HG03558 (cell line): ENCODE measurements around the gene ACSF3.
"Not testable (repeated sequence)": the region's sequence is repeated elsewhere in the genome, so short reads cannot be mapped to it uniquely, and the experiment has no call there.

Experiments used
- ATAC-seq: cut with Tn5 transposase; IDR thresholded peaks from one replicate; pipeline ENCODE4 v1.9.1; 2021; ENCODE audit warnings: moderate number of reproducible peaks; ENCODE audit not compliant: unreplicated experiment; ENCODE audit errors: extremely low read depth

ACSF3 gene

DNA sequence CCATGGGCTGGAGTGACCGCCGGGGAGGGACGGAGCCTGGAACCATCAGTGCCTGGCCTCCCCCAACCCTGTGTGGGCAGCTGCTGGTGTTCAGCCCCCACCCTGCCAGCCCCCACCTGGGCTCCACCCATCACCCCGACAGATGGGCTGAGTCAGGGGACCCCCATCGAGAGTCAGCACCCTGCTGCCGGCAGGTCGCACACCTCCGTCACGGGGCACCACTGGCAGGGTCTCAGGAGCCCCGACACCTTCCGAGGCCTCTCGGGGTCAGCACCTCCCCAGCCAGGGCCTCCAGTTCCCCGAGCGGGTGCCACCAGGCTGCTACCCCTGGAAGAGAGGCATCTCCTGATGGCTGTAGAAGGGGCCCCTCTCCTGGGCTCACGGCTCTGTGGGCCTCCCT is 38.3 kb upstream of the ACSF3 start:
- no peak for ATAC-seq

DNA sequence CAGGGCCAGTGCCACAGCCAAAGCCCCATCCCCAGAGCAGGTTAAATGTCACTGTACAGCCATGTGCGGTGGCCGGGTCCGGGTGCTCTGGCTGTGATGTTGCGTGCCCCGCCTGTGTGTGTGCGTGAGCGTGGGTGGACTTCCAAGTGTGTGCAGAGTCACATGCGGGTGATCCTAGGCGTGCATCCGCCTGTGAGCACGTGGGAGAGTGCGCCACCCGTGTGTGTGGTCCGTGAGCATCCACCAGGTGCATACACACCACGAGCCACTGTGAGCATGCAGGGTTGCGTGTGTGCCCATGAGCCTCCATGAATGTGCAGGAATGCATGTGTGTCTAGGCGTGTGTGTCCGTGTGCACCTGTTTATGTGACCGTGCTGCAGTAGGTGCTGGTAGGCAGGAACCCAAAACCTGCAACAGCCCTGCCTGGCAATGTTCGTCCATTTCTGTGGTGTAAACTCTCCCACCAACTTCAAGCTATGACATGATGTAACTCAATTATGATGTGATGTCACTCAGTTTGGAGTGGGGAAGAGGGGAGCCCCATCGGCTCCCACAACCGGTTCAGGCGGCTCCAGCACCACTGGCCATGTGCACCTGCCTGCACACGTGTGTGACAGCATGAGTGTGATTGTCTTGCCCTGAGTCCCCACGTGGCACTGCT is 37.6 kb upstream of the ACSF3 start:
- no peak for ATAC-seq

DNA sequence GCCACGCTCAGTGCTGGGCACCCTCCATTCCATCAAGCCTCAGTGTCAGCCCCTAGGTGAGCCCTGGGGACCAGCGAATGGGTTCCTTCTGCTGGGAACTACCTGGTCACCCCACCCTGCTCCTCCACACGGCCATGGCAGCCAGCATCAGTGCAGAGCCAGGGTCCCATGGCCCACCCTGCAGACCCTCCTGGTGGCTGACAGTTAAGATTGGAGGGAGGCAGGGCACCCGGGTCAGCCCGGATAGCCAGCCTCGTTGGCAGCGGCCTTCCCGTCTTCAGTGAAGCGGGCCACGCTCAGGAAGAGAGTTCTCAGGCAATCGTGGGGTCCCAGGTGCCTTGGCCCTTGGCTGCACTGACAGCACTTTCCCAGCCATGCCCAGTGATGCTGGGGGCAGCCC is 37.1 kb upstream of the ACSF3 start:
- ATAC-seq = no peak

DNA sequence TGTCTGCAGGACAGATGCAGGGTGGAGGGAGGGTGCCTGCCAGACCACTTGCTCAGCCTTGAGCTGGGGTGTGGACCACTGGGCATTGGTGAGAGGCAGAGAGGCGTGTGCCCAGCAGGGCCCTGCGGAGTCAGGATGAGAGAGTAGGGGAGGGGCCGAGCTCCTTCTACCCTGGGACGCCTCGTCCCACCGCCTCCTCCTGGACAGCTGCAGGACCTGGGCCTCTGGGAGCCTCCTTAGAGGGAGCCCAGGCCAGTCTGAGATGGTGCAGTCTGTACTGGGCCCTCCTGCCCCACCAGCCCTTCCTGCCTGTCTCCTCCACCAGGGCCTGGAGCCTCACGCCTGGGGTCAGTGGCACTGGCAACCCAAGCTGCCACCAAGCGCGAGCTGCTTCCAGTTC is 35.9 kb upstream of the ACSF3 start:
- ATAC-seq = no peak

DNA sequence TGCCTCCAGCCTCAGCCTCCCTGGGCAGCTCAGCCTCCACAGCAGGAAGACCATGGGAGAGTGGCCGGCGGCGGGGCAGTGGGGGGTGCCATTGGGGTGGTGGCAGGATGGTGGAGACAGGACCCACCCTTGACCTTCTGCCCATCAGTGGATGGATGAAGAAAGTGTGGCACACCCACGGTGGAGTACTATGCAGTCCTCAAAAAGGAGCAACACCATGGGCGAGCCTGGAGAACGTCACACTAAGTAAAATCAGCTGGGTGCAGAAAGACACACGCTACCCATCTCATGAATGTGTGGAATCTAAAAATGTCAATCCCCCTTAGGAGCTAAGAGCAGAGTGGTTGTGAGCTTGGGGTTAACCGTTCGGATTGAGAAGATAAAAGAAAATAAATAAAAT is 34.8 kb upstream of the ACSF3 start:
- no peak for ATAC-seq

DNA sequence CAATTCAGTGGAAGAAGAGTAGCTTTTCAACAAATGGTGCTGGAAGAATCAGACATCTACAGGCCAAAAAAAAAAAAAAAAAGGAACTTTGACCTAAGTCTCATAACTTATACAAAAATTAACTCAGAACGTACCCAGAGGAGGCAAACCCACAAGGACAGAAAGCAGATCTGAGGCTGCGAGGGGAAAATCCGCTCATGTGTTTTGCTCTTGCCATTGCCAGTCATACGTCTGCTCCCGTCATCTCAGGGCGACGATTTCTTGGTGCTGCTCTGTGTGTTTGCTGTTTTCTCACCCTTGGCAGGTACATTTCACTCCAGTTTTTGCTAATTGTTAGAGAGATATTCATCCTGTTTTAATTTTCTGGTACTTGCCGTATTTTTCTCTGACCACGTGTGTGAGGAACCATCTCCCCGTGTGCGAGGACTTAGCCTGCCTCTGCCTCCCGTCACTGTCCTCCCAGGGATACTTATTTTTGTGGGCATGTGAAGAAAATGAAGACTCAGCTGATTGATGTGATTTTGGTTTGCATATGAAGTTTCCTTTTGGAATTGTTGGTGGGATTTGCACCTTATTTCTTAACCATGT is 33.4 kb upstream of the ACSF3 start:
- ATAC-seq = no peak

DNA sequence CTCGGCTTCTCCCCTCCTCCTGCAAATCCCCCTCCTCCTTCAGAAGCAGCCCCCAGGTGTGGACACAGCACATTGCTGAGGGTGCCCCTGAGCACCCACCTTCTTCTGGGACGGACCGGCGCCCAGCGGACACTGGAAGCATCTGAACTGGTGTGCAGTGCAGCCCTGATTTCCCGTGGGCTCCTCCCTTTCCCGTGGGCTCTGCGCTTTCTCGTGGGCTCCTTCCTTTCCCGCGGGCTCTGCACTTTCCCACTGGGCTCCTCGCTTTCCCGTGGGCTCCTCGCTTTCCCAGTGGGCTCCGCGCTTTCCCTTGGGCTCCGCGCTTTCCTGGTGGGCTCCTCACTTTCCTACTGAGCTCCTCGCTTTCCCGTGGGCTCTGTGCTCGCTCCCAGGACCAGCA is 32.6 kb upstream of the ACSF3 start:
- no peak for ATAC-seq

DNA sequence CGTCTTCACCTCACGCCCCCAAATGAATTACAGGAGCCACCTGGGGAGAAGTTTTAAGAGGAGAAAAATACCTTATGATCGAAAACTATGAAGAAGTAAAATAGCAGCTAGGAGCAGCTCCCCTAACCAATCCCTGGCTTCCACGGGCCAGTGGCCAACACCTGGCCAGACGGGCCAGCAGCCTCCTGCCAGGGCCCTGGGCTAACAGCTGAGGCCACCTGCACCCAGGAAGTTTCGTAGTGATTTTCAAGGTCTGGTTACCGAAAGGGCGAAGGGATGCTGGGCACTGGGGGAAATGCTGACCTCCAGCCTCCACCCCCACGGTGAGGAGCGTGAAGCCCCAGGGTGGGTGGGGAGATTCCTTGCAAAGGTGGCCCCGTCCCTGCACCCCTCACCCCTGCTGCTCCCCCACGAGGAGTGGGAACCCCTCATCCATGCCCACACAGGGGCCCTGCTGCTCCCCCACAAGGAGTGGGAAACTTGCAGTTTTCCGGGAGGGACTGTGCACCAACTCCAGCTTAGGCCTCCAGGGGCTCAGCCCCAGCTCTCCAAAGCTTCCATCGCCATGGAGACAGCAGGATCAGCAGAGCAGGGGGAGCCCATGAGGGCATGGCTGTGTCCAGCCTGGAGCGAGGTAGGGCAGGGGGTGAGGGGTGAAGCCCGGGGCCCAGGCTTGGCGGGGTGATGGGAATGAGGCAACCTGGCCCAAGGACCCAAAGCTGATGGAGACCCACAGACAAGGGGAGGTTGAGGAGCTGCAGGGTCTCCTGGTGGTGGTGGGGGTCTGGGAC is 31.9 kb upstream of the ACSF3 start:
- ATAC-seq = no peak

DNA sequence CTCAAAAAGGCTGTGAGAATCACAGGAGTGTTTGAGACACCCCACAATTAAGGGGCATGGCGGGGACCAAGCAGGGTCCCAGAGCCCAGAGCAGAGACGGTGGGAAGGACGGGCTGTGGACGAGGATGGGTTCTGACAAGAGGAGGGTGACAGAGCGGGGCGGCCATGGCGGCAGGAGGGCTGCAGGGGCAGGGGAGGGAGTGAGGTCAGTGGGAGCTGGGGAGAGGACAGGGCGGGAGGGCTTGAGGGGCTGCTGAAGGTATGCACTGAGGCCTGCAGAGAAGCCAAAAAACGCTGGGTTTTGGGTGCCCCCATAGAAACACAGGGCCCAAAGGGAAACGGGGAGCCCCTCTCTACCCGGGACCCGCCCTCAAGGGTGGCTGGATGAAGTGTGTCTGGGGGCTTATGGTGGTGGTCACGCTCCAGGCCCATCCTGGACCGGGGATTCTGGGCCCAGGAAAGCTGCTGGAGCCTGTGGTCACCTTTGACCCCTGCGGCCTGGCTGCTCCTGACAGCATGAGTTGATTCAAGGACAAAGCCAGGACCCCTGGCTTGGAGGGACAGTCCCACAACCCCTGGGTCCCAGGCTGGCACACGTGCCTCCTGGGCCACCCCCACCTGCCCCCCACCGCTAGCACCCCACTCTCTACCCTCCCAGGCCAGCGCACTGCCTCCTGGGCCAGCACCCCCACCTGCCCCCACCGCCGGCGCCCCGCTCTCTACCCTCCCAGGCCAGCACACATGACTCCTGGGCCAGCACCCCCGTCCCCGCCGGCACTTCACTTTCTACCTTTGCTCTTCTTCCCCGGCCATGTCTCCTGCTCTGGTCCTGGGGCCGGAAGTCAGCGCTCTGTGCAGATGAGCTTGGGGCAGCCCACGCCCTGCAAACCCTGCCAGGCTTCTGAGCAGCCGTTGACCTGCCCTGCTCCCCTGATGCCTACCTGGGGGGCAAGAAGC is 31.0 kb upstream of the ACSF3 start:
- ATAC-seq = no peak

DNA sequence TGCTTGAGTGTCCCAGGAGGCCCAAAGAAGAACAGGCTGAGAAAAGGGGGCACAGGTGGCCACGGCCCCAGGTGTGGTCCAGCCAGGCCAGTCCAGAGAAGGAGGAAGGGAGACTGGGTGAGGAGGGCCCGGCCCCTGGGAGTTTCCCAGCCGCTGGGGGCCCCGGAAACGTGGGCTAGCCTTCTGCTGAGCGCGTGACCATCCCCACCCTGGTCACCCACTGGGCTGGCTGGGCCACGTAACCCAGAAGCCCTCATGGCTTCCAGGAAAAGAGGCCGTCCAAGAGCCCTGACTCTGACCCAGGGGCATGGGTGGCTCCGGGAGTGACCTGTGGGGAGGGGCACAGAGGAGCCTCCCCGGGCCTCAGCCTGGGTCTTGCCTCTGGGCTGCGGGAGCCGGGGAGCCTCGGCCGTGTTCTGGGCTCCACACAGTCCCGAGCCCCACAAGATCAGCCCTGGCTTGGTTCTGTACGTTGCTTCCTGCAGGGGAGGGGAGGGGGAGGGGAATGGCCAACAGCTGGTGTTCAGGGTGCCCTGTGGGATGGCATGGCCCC is 29.8 kb upstream of the ACSF3 start:
- no peak for ATAC-seq

DNA sequence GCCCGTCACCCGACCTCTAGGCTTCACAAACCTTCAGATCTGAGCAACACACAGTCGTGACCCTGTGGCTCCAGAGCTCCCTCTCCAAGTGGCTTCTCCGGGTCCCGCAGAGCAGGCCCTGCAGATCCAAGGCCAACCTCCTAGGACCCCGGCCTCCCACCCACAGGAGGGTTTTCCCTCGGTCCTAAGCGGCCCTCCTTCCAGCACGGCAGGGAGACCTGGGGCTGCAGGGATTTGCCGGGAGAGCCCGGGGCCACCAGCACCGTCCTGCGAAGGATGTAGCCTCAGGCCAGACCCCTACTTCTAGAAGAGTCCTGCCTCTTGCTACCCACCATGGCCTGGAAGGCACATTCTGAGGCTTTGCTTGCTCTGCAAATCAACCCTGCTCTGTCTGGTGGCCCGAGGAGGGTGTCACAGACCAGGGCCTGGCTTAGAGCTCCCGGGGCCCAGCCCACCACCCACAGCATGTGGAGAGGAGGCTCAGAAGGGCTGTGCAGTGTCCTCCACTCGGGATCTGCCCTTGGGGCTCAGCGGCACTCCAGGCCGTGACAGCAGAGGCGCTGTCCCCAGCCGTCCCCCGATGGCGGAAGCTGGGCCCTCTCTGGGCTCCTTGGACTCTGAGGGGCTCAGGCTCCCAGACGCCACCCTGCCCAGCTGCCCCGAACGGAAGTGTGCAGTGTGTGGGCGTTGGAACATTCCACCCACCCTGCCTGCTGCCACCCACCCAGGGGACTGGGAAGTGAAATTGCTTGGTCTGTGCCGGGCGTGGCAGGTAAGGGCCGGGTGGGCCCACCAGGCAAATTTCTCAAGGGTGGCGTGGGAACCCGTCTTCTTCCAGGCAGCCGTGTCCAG is 28.8 kb upstream of the ACSF3 start:
- ATAC-seq = no peak

DNA sequence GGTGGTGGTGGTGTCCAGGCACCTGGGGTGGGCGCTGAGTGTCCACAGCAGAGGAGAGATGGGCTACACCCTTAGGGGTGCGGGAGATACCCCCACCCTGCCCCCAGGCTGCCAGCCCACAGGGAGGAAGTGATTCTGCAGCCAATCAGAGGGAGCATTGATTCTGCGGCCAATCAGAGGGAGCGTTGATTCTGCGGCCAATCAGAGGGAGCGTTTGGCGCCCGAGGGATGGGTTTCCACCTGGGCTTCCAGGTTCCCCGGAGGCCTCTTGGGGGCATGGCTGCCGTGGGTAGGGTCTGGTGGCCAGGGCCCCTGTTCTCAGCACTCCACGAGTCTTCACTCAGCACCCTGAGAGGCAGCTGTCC is 28.2 kb upstream of the ACSF3 start:
- no peak for ATAC-seq

DNA sequence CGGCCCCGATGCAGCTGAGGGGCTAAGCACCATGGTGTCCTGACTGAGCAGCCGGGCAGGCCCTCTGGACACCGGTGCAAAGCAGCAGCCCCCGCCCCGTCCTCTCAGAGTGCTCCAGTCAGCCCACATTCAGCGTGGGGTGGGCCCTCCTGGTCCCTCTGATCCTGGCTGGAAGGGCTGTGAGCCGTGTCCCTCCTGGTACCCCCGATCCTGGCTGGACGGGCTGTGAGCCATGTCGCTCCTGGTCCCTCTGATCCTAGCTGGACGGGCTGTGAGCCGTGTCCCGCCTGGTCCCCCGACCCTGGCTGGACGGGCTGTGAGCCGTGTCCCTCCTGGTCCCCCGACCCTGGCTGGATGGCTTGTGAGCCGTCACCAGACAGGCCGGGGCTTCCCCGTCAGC is 26.9 kb upstream of the ACSF3 start:
- ATAC-seq = no peak

DNA sequence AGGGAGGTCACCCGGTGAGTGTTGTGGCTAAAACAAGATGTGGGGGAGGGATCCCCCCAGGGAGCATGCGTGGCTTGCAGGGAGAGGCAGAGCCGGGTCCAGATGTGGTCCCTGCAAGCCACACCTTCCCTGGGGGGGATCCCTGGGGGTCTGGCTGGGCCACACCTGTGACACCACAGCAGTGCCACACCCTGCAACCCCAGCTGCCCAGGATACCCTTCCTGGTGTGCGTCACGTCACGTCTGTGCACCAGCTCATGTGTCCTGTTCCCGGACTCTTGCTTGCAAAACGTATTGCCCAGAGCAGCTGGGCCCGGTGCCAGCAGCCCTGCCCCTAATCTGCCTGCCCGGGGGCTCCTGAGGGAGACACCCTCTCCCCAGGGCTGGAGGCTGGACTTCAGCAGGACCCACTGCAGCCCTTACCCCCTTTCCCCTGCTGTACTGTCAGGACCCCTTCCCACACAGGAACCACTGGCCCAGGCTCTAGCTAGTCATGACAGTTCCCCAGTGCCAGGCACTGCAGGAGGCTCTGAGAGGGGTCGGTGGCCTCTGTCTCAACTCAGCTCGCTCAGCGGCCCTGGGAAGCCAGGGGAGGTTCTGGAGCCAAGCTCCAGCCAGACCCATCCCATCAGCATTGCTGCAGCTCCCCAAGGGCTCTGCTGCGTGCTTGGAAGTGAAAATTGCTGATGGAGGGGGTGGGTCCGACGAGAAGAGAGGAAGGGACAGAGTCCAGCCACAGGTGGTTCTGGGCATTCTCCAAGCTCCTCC is 25.8 kb upstream of the ACSF3 start:
- ATAC-seq = no peak

DNA sequence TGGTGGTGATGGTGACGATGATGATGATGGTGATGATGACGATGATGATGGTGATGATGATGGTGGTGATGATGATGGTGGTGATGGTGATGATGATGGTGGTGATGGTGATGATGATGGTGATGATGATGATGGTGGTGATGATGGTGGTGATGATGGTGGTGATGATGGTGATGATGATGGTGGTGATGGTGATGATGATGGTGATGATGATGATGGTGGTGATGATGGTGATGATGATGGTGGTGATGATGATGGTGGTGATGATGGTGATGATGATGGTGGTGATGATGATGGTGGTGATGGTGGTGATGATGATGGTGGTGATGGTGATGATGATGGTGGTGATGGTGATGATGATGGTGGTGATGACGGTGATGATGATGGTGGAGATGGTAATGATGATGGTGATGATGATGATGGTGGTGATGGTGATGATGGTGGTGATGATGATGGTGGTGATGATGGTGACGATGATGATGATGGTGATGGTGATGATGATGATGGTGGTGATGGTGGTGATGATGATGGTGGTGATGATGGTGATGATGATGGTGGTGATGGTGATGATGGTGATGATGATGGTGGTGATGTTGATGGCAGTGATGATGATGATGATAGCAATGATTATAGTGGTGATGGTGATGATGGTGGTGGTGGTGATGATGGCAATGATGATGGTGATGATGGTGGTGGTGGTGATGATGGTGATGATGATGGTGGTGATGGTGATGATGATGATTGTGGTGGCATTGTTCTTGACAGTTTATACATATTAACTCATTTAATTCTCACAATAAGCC is 24.6 kb upstream of the ACSF3 start:
- ATAC-seq = not testable (repeated sequence)

DNA sequence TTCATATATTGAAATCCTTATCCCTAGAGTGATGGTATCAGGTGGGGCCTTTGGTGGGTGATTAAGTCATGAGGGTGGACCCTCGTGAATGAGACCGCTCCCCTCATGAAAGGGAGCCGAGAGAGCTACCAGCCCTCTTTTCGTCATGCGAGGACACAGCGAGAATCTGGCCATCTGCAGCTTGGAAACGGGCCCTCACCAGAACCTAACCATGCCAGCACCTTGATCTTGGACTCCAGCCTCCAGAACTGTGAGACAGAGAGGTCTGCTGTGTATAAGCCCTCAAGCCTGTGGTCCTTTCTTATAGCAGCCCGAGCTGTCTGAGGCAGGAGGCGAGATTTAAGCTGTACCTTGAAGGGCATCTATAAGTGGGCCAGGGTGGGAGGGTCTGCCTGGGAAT is 23.7 kb upstream of the ACSF3 start:
- ATAC-seq = no peak

DNA sequence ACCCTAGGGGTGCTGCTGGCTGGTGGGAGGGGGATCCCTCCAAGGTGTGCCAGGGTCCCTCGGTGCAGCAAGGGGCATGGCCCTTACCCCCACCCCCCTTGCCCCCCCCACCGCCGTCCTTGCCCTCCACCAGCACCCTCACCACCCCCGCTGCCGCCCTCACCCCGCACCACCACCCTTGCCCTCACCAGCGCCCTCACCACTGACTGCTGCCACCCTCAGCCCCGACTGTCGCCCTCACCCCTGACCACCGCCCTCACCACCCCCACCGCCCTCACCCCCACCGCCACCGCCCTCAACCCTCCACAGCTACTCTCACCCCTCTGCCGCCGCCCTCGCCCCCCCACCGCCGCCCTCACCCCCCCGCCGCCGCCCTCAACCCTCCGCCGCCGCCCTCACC is 23.1 kb upstream of the ACSF3 start:
- no peak for ATAC-seq
